HG02970 (cell line): ENCODE results near the gene POSTN.
"Not testable (repeated sequence)": the region's sequence is repeated elsewhere in the genome, so short reads cannot be mapped to it uniquely, and the experiment has no call there.

Source experiments
- ATAC-seq: cut with Tn5 transposase; IDR thresholded peaks from one replicate; pipeline ENCODE4 v1.9.1; 2021; ENCODE audit warnings: mild to moderate bottlenecking, moderate library complexity, moderate number of reproducible peaks; ENCODE audit not compliant: unreplicated experiment, low FRiP score

The POSTN gene

GRCh38 chr13:37599519-37599918 is 951 bp upstream of the POSTN start:
- no peak for ATAC-seq

DNA sequence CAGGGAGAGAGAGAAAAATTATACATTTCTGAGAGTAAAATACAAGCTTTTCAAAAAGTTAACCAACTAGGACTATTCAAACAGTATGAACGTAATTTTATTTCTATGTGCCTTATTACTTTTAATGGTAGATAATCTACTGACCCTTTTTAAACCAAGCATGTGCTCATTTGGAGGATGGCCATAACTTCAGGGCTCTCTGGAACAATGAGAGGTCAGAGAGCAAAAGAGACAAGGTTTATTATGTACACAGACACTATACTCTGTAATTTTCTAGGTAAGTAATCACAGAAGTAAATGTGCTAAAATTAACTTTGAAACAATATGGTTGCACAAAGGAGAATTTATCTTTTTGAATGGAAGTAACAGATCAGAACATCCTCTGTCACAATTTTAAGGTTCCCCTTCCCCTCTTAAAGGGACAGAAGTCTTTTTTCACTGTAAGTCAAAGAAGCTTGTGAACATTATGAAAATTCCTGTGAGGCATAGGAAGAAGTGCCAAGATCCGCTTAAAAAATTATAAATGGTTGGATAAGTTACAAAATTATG is 1.0 kb downstream of the POSTN start:
- ATAC-seq: no peak

- no peak for ATAC-seq
Measured at GRCh38 chr13:37596805-37597204, 1.8 kb downstream of the POSTN start.

DNA sequence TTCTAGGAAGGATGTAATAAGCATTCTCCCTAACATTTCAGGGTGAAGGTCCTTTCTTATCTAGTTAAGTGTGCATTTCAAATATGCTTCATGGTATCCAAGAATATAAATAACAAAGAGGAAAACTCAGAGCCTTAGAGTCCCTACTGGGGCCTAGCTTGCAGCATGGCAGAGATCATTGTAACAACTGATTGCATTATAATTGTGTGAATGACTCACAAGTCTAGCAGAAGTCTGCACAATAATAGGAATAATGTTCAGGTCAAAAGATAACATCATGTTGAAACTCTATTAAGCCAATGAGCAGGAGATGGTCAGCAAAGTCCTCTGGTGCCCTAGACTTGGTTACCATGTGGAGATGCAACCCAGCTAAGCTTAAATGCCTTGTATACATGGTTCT is 3.4 kb downstream of the POSTN start:
- ATAC-seq: no peak

DNA sequence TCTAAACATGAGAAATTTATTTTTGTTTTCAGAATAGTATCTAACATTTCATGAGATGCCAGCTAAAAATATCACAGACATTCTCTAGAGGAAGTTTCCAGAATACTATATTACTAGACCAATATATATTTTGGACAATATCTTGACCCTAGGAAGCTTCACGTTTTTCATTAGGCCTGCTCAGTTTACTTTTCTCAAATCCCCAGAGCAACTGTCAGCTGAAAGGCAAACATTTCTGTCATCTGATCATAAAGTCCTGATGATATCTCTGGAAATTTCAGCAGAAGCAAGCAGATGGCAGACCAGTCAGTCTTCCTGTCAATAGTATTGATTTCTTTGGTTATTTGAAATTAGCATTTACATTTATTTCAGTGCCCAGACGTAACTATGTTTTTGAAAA is 4.0 kb downstream of the POSTN start:
- ATAC-seq: no peak

DNA sequence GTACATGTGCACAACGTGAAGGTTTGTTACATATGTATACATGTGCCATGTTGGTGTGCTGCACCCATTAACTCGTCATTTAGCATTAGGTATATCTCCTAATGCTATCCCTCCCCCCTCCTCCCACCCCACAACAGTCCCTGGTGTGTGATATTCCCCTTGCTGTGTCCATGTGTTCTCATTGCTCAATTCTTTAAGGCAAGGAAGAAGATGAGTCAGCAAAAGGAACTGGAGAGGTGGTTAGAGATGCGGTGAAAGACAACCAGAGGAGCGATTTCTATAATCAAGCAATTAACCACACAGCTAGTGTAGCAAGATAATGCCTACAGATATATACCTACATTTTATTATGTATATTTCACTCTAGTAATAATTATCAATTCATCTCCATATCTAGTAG is 9.2 kb downstream of the POSTN start:
- ATAC-seq: not testable (repeated sequence)

- ATAC-seq: no peak
Measured at GRCh38 chr13:37587236-37587635, 11.3 kb downstream of the POSTN start.

DNA sequence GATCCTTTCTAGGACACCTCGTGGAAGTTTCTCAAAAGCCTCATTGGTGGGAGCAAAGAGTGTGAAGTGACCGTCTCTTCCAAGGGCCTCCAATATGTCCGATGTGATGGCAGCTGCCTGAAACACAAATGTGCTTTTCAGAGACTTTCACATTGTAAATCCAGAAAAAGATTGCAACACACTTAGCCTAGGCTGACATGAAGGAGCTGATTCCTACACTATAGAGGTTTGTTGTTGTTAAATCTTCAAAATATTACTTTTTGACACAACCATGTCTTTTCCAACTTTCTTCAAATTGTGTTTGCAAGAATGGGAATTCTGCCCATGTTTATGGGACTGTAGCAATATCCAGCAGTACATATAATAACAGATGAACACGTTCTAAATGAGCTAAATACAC is 12.4 kb downstream of the POSTN start:
- no peak for ATAC-seq

DNA sequence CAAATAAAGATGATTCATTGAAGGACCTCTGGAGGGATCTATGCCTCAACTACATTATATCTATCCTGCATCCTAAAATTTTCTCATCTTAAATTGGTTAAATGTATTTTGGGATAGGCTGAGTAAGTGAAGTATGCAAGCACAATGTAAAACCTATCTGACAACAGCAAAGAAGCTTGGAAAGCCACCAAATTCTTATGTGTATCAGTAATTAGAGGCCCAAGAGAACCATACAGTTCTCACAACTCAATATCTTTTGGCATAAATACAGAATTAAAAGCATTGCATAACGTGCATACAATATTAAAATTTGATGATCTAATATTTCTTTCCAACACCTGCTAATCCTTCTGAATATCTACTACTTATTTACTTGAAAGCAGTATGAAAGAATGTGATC is 13.0 kb downstream of the POSTN start:
- no peak for ATAC-seq

DNA sequence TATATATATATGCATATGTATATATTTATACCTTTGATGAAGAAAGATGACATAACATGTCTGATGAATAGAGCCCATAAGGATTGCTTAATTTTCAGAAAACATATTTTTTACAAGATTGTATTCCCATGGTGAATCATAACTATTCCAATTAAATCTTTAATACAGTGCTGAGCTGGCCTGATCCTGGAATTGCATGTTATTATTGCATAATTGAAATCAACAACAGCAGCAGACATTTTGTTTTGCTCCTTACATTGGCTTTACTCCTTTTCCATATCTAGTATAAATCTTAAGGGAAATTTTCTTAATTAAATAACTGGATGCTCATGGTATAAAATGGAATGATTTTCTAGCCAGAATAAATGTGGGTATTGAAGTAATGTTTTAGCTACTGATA is 22.0 kb downstream of the POSTN start:
- no peak for ATAC-seq

DNA sequence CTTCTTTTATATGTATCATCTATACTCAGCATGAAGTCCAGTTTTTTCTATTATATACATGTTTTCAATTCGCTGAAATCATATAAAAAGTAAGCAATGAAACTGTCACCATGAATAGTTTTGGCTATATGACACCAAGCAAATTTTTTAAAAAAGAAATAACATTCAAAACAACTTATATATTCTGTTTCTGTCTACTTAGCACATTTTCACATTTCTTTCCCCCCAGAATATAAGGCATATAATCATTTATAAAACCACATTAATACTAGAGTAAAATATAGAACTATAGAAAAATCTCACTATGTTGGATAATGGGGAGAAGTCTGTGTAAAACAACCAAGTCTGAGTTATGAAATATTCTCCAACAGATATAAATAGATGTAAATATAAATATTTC is 33.1 kb downstream of the POSTN start:
- no peak for ATAC-seq

DNA sequence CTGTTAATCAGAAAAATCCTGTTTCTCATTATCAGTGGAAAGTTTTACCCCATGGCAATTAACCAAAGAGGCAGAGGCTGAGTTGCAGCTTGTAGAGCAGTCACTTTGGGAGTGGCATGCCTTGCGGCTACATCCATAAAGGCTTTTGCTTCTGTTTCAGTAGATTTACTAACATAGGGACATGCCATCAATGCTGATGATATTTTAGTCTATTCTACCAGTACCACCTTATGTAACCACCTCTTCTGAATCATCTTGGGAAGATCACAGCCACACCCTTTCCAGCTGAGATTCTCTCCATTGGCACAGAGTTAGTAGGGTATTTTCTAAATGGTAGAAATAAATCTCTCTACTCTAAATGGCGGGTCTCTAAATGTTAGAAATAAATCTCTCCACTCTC is 37.5 kb downstream of the POSTN start:
- no peak for ATAC-seq

- no peak for ATAC-seq
Measured at GRCh38 chr13:37560526-37560925, 38.0 kb downstream of the POSTN start.

DNA sequence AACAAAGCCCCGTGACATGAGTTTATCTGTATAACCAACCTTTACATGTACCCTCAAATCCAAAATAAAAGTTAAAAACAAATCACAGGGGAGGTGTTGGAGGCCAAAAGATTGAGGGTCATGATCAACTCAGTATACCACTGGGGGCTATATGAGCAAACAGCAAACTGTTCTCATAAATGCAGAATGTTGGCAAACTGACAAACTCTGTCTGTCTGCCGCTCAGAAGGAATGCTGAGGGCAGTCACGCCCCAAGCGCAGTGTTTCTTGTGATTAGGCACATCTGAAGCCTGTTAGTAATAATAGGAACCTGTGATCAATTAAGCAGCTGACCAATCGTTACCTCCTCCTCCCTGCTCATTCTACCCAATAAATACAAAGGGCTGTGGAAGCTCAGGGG is 39.8 kb downstream of the POSTN start:
- ATAC-seq: not testable (repeated sequence)

- ATAC-seq: no peak
Measured at GRCh38 chr13:37546087-37546486, 52.5 kb downstream of the POSTN start.

DNA sequence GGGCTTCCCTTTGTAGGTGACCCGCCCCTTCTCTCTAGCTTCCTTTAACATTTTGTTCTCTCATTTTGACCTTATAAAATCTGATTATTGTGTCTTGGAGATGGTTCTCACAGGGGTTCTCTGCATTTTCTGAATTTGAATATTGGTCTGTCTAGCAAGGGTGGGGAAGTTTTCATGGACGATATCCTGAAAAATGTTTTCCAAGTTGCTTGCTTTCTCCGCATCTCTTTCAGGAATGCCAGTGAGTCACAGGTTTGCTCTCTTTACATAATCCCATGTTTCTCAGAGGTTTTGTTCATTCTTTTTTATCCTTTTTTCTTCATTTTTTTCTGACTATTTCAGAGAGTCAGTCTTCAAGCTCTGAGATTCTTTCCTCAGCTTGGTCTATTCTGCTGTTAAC is 53.6 kb downstream of the POSTN start:
- no peak for ATAC-seq

- ATAC-seq: no peak
Measured at GRCh38 chr13:37539976-37540605, 58.5 kb downstream of the POSTN start.

DNA sequence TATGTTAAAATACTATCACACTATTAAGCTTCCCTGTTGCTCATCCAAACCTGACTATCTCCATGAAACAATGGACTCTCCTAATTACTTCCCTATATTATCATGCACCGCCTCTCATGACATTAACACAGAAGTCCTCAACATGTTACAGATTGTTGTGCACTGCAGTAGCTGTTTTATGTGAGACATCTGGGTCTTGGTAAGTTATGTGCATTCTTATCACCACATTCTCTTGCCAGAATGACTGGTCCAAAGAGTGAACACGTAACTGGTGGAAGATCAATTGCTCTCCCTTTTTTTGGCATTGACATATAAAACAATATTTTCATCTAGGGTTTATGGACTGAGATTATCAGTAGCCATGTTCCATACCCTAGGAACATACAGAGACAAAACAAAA is 59.4 kb downstream of the POSTN start:
- ATAC-seq: no peak

GRCh38 chr13:37535501-37535900 is 63.1 kb downstream of the POSTN start:
- ATAC-seq: no peak

- no peak for ATAC-seq
Measured at GRCh38 chr13:37534676-37535075, 63.9 kb downstream of the POSTN start.

DNA sequence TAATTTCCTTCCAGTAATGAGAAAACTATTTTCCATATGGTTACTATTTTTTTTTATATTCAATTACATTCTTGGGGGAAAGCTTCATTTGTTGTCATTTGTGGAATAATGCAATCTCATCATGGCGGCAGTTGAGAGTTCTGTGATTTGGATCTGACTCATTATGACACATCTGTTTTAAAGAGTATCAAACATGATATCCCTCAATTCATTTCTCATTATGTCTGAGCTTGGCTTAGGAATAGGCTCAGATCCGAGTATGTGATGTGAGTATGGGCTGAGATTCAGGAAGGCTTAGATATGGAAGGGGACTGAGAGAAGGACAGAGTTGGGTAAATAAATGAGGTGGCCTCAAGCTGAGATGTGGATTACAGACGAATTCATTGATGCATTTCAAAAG is 64.4 kb downstream of the POSTN start:
- no peak for ATAC-seq

DNA sequence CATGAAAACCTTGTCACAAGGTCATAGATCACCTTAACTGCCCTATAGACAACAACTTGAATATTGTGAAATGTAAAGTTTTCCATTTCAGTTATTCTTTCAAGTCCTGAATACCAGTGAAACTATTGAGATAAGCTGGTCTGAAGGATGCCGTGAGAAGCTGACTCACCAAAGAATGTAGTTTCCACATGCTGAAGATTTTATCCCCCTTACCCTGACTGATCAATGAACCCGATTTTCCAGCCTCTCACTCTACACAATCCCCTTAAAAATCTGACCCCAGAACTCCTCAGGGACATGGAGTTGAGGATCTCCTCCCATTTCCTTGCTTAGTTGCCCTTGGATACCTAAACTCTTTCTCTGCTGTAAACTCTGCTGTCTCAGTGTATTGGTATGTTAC is 67.5 kb downstream of the POSTN start:
- ATAC-seq: no peak
